PC-3 (cell line): ENCODE measurements around the gene PODNL1.

Experiments used
- EZH2 ChIP-seq: fragments of 300-600 bp; sonication (generic); IDR thresholded peaks from one replicate; pipeline ENCODE4 v1.6.1; 2017; ENCODE audit warnings: antibody characterized with exemption, mild to moderate bottlenecking, low read length; ENCODE audit not compliant: unreplicated experiment
- EZH2phosphoT487 ChIP-seq: fragments of 300-600 bp; sonication (generic); IDR thresholded peaks from 2 replicates; pipeline ENCODE4 v1.6.1; 2018; ENCODE audit warnings: mild to moderate bottlenecking, antibody characterized with exemption, low read length, borderline replicate concordance
- TF ChIP-seq, protein P1 (sequence below): fragments of 300-600 bp; sonication (generic); conservative IDR thresholded peaks from 2 replicates; pipeline ENCODE4 v1.5.1; 2017; ENCODE audit warnings: antibody characterized with exemption, low read depth, mild to moderate bottlenecking, low read length

GRCh38 chr19:13938301-13939064 lies at the start of gene PODNL1:
- TF ChIP-seq, protein P1, sequence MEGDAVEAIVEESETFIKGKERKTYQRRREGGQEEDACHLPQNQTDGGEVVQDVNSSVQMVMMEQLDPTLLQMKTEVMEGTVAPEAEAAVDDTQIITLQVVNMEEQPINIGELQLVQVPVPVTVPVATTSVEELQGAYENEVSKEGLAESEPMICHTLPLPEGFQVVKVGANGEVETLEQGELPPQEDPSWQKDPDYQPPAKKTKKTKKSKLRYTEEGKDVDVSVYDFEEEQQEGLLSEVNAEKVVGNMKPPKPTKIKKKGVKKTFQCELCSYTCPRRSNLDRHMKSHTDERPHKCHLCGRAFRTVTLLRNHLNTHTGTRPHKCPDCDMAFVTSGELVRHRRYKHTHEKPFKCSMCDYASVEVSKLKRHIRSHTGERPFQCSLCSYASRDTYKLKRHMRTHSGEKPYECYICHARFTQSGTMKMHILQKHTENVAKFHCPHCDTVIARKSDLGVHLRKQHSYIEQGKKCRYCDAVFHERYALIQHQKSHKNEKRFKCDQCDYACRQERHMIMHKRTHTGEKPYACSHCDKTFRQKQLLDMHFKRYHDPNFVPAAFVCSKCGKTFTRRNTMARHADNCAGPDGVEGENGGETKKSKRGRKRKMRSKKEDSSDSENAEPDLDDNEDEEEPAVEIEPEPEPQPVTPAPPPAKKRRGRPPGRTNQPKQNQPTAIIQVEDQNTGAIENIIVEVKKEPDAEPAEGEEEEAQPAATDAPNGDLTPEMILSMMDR = no peak
- TF ChIP-seq EZH2phosphoT487 = no peak
- TF ChIP-seq EZH2 = no peak
